ENCODE results near the gene ATP5F1B. TPM values are rescaled to one million over a fixed set of nuclear protein-coding genes. Genes with fewer than 3 reads are reported as not detected.

Gene ATP5F1B
- total RNA-seq, 1 experiment from 2014 or later, result 999 TPM

- DNase-seq (ENCODE audit: low read depth, low spot score), result peak; percentile 92
- no TSS peak for BruUV-seq (replicated peaks)
- Histone ChIP-seq H3K36me3 (ENCODE audit: control insufficient read depth, insufficient read depth, low read length) (peaks cover 6% of the 10 kb centered on the region), H3K27me3 (ENCODE audit: control insufficient read depth, insufficient read depth, low read length) (no peaks in the 10 kb centered on the region), H3K4me3 (ENCODE audit: low read depth in 2 of 2, low read length in 2 of 2) (peak overlapping the region; percentile 65 to 90), H3K4me1 (ENCODE audit: control insufficient read depth, insufficient read depth, low read length) (peaks cover 39% of the 10 kb centered on the region), H3K27ac (ENCODE audit: low read length) (peak overlapping the region; percentile 96), H3K9me3 (ENCODE audit: control insufficient read depth, insufficient read depth, low read depth, low read length) (no peaks in the 10 kb centered on the region)
- ATAC-seq, result peak; percentile 86
- no peak for TF ChIP-seq SIN3A (IDR thresholded peaks at IDR 0.05; ENCODE audit: borderline replicate concordance, insufficient read depth, low read depth, low read length)
- no peak for TF ChIP-seq CTCF (IDR thresholded peaks at IDR 0.05)
- no peak for TF ChIP-seq REST (IDR thresholded peaks at IDR 0.05; ENCODE audit: insufficient read depth in 1 of 2, low read depth in 2 of 2, low read length in 1 of 2)
- no peak; the same call in 1 of the 2 replicates for TF ChIP-seq POLR2AphosphoS5 (IDR thresholded peaks at IDR 0.05; ENCODE audit: low read depth, low read length)
- TF ChIP-seq TCF7L2 (IDR thresholded peaks at IDR 0.05; ENCODE audit: low read depth, low read length), result no peak
- POLR2A ChIA-PET, result interaction anchor here (0.6 kb wide), 1 partner anchor 130 kb away, joined by 5 read pairs; no protein-coding TSS in a partner anchor
- intact Hi-C loops (cut with micrococcal nuclease; ENCODE audit: unreplicated experiment), result no loop called here
- in situ Hi-C loops (cut with HindIII; ENCODE audit: low pct_unique_long_range_greater_than_20kb, low sequenced_read_pairs), result no loop called here
- CTCF ChIA-PET, result interaction anchor here (0.5 to 1.5 kb wide), 10 partner anchors 8 to 430 kb away, joined by 3 to 11 read pairs (median 4); partner anchors contain the start of gene ATP5F1B
These were observed 9.7 kb downstream of the ATP5F1B start for GRCh38 chr12:56635806-56636674.

GRCh38 chr12:56634837-56635791, 10.7 kb downstream of the ATP5F1B start:
- ChIA-PET POLR2A (interaction anchor here (0.5 to 0.6 kb wide), 2 partner anchors 13 to 129 kb away, joined by 3 to 5 read pairs; no protein-coding TSS in a partner anchor), CTCF (interaction anchor here (0.6 to 1.2 kb wide), 4 partner anchors 23 to 948 kb away, joined by 3 to 9 read pairs (median 4); no protein-coding TSS in a partner anchor)
- H3K27ac ChIP-seq (ENCODE audit: low read length), result peak overlapping the region; percentile 96
- no TSS peak for BruUV-seq (replicated peaks)
- peak overlapping the region; percentile 65 to 90 for H3K4me3 ChIP-seq (ENCODE audit: low read depth in 2 of 2, low read length in 2 of 2)
- TF ChIP-seq TCF7L2 (IDR thresholded peaks at IDR 0.05; ENCODE audit: low read depth, low read length) (no peak), POLR2AphosphoS5 (IDR thresholded peaks at IDR 0.05; ENCODE audit: low read depth, low read length) (peak; percentile 45; the same call in 1 of the 2 replicates), CTCF (IDR thresholded peaks at IDR 0.05) (peak; percentile 78), SIN3A (IDR thresholded peaks at IDR 0.05; ENCODE audit: borderline replicate concordance, insufficient read depth, low read depth, low read length) (peak; percentile 63; the same call in 1 of the 2 replicates), REST (IDR thresholded peaks at IDR 0.05; ENCODE audit: insufficient read depth in 1 of 2, low read depth in 2 of 2, low read length in 1 of 2) (no peak)
- no peaks in the 10 kb centered on the region for H3K27me3 ChIP-seq (ENCODE audit: control insufficient read depth, insufficient read depth, low read length)
- H3K36me3 ChIP-seq (ENCODE audit: control insufficient read depth, insufficient read depth, low read length), result peaks cover 3% of the 10 kb centered on the region
- intact Hi-C loops (cut with micrococcal nuclease; ENCODE audit: unreplicated experiment), result no loop called here
- peaks cover 47% of the 10 kb centered on the region for H3K4me1 ChIP-seq (ENCODE audit: control insufficient read depth, insufficient read depth, low read length)
- ATAC-seq (peak; percentile 69), DNase-seq (ENCODE audit: low read depth, low spot score) (peak; percentile 80)
- in situ Hi-C loops (cut with HindIII; ENCODE audit: low pct_unique_long_range_greater_than_20kb, low sequenced_read_pairs), result no loop called here
- no peaks in the 10 kb centered on the region for H3K9me3 ChIP-seq (ENCODE audit: control insufficient read depth, insufficient read depth, low read depth, low read length)
